A673 (cell line): ENCODE measurements around the gene NCOA3. TPM values are rescaled to one million over a fixed set of nuclear protein-coding genes. Genes with fewer than 3 reads are reported as not detected.

ENCODE experiments used
- BruUV-seq: library from RNA; stranded (reverse); fragments of 400-500 nt; replicated peaks from 2 replicates; lab custom pipeline; 2021; lab: Mats Ljungman, UMichigan
- CTCF ChIA-PET: fragments of 300-600 bp; sonication (Branson Sonifier 250); formaldehyde crosslinking; loops from one replicate; lab custom pipeline; 2022; ENCODE audit warnings: antibody characterized with exemption; lab: Charles Lee
- POLR2A ChIA-PET: fragments of 300-600 bp; sonication (Branson Sonifier 250); formaldehyde crosslinking; loops from one replicate; lab custom pipeline; 2022; ENCODE audit warnings: antibody characterized with exemption; ENCODE audit not compliant: low non-redundant PET; lab: Charles Lee
- DNase-seq: peaks from one replicate; pipeline ENCODE4 v3.0.0-alpha.2; 2015; ENCODE audit warnings: low spot score
- H3K27ac ChIP-seq: fragments of 200-600 bp; sonication (generic); 2 replicates; pipeline ENCODE4 v1.5.1; 2016; ENCODE audit warnings: mixed run types, low read depth, mild to moderate bottlenecking, mixed read lengths, antibody characterized with exemption, low read length; ENCODE audit not compliant: poor library complexity, severe bottlenecking
- H3K27me3 ChIP-seq: fragments of 200-600 bp; sonication (generic); replicated peaks from 2 replicates; pipeline ENCODE4 v1.6.1; 2017; ENCODE audit warnings: mixed run types, low read depth, mild to moderate bottlenecking, mixed read lengths, antibody characterized with exemption, low read length; ENCODE audit not compliant: insufficient read depth, poor library complexity
- H3K36me3 ChIP-seq: fragments of 200-600 bp; sonication (generic); 2 replicates; pipeline ENCODE4 v1.6.1; 2016; ENCODE audit warnings: mixed run types, mild to moderate bottlenecking, mixed read lengths, antibody characterized with exemption, low read length; ENCODE audit not compliant: insufficient read depth, poor library complexity, severe bottlenecking
- H3K4me1 ChIP-seq: fragments of 200-600 bp; sonication (generic); 2 replicates; pipeline ENCODE4 v1.6.1; 2017; ENCODE audit warnings: mixed run types, mild to moderate bottlenecking, mixed read lengths, antibody characterized with exemption, low read length; ENCODE audit not compliant: insufficient read depth, poor library complexity, severe bottlenecking
- H3K4me3 ChIP-seq: fragments of 200-600 bp; sonication (generic); 2 replicates; pipeline ENCODE4 v1.5.1; 2016; ENCODE audit warnings: low read depth, mixed run types, mild to moderate bottlenecking, mixed read lengths, low read length; ENCODE audit not compliant: poor library complexity, severe bottlenecking
- H3K9me3 ChIP-seq: fragments of 200-600 bp; sonication (generic); 2 replicates; pipeline ENCODE4 v1.6.1; 2016; ENCODE audit warnings: mixed run types, low read depth, mild to moderate bottlenecking, mixed read lengths, antibody characterized with exemption, low read length; ENCODE audit not compliant: poor library complexity, severe bottlenecking
- EZH2 ChIP-seq: fragments of 200-600 bp; sonication (generic); IDR thresholded peaks from 2 replicates; pipeline ENCODE4 v1.6.1; 2017; ENCODE audit warnings: borderline replicate concordance, low read depth, mild to moderate bottlenecking, mixed read lengths, antibody characterized with exemption, low read length; ENCODE audit not compliant: poor library complexity, severe bottlenecking
- intact Hi-C: fragments of 100-400 bp; cut with micrococcal nuclease; formaldehyde crosslinking; loops from one replicate; pipeline ENCODE4 v1.10.0; 2022; ENCODE audit not compliant: unreplicated experiment
- total RNA-seq: library from RNA; stranded (reverse); gene quantifications from 2 replicates; pipeline ENCODE4 v1.2.3, GENCODE V29; 2021
- TF ChIP-seq, protein P1 (sequence below): fragments of 300-800, 200-600 bp; sonication (generic); conservative IDR thresholded peaks from 2 replicates; pipeline ENCODE4 v1.5.1; 2017; ENCODE audit warnings: low read depth, mild to moderate bottlenecking, antibody characterized with exemption, low read length, moderate library complexity, mixed read lengths

NCOA3 gene
- total RNA-seq, 1 experiment from 2014 or later, result 26.8 TPM

DNA sequence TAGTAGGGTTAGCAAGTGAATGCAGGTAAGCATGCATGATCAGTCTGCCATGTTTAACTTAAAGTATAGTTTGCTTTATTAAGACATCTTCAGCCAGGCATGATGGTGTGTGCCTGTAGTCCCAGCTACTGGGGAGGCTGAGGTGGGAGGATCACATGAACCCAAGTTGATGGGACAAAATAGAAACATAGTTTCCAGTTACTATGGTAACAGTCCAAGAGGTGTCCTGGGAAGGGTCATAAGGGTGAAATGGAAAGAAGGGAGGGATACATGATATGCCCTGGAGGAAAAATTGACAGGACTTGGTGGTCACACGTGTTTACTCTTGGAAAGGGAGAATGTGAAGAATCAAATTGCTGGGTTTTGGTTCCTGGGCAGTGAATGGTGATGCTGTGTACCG, 143.9 kb downstream of the NCOA3 start:
- no peaks in the 10 kb centered on the region for H3K27me3 ChIP-seq
- no peaks in the 10 kb centered on the region for H3K9me3 ChIP-seq
- H3K4me1 ChIP-seq, result no peaks in the 10 kb centered on the region
- CTCF ChIA-PET, result no interaction called here
- POLR2A ChIA-PET, result interaction anchor here (0.7 kb wide), 1 partner anchor 37 kb away, joined by 4 read pairs; no protein-coding TSS in a partner anchor
- BruUV-seq, result no TSS peak
- intact Hi-C loops, result no loop called here
- TF ChIP-seq EZH2, result no peak
- TF ChIP-seq, protein P1, sequence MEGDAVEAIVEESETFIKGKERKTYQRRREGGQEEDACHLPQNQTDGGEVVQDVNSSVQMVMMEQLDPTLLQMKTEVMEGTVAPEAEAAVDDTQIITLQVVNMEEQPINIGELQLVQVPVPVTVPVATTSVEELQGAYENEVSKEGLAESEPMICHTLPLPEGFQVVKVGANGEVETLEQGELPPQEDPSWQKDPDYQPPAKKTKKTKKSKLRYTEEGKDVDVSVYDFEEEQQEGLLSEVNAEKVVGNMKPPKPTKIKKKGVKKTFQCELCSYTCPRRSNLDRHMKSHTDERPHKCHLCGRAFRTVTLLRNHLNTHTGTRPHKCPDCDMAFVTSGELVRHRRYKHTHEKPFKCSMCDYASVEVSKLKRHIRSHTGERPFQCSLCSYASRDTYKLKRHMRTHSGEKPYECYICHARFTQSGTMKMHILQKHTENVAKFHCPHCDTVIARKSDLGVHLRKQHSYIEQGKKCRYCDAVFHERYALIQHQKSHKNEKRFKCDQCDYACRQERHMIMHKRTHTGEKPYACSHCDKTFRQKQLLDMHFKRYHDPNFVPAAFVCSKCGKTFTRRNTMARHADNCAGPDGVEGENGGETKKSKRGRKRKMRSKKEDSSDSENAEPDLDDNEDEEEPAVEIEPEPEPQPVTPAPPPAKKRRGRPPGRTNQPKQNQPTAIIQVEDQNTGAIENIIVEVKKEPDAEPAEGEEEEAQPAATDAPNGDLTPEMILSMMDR, result no peak
- H3K36me3 ChIP-seq, result peaks cover 9% of the 10 kb centered on the region
- DNase-seq, result no peak
- H3K27ac ChIP-seq, result no peak overlapping the region
- H3K4me3 ChIP-seq, result no peak overlapping the region

DNA sequence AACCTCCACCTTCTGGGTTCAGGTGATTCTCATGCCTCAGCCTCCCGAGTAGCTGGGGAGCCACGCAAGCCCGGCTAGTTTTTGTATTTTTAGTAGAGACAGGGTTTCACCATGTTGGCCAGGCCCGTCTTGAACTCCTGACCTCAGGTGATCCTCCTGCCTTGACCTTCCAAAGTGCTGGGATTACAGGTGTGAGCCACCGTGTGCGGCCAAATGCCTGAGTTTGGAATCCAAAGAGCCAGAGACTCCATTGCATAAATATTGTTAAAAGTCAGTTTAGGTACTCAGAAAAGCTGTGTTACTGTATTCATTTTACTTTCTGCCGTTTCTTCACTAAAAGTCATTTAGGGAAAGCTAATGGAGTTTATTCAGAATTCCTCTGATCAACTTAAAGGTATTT, 146.3 kb downstream of the NCOA3 start:
- no peak for DNase-seq
- ChIA-PET POLR2A (no interaction called here), CTCF (no interaction called here)
- intact Hi-C loops, result no loop called here
- Histone ChIP-seq H3K4me1 (no peaks in the 10 kb centered on the region), H3K27me3 (no peaks in the 10 kb centered on the region), H3K4me3 (no peak overlapping the region), H3K27ac (no peak overlapping the region), H3K9me3 (no peaks in the 10 kb centered on the region), H3K36me3 (peaks cover 12% of the 10 kb centered on the region)
- BruUV-seq, result no TSS peak
- no peak for TF ChIP-seq EZH2
- TF ChIP-seq, protein P1, result no peak

DNA sequence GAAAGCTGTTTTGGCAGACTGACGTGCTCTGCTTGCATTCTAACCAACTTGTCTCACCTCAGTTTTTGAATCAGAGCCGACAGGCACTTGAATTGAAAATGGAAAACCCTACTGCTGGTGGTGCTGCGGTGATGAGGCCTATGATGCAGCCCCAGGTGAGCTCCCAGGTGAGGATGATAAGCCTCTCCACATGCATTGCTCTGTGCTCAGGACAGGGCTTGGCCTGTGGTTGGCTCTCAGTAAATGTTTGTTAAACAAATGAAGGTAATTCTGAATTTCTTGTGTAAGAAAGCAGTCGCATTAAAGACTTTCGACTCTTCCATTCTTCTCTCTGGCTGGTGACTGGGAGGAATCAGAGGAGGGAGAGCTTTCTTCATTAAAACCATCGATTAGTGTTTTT, 147.3 kb downstream of the NCOA3 start:
- ChIA-PET POLR2A (no interaction called here), CTCF (no interaction called here)
- H3K9me3 ChIP-seq, result no peaks in the 10 kb centered on the region
- H3K27ac ChIP-seq, result no peak overlapping the region
- H3K4me3 ChIP-seq, result no peak overlapping the region
- no peaks in the 10 kb centered on the region for H3K27me3 ChIP-seq
- H3K4me1 ChIP-seq, result no peaks in the 10 kb centered on the region
- intact Hi-C loops, result no loop called here
- peaks cover 12% of the 10 kb centered on the region for H3K36me3 ChIP-seq
- no TSS peak for BruUV-seq
- TF ChIP-seq EZH2, result no peak
- TF ChIP-seq, protein P1, result no peak
- no peak for DNase-seq
